GM23338 (cell line): ENCODE results near the gene PCDHGB4. TPM values are rescaled to one million over a fixed set of nuclear protein-coding genes. Genes with fewer than 3 reads are reported as not detected.

Source experiments
- ATAC-seq: fragments of 200-7000 bp; cut with Tn5 transposase; 3 replicates; pipeline ENCODE4 v1.9.1; 2020
- DNase-seq: peaks from one replicate; pipeline ENCODE4 v3.0.0-alpha.2; 2015; ENCODE audit warnings: low spot score
- H2AFZ ChIP-seq: fragments of 200-600 bp; sonication (generic); 2 replicates; pipeline ENCODE4 v1.8.0; 2016; ENCODE audit warnings: antibody characterized with exemption, mild to moderate bottlenecking, moderate library complexity
- H3F3A ChIP-seq: fragments of 200-600 bp; sonication (generic); replicated peaks from 2 replicates; pipeline ENCODE4 v1.8.0; 2017; ENCODE audit warnings: antibody characterized with exemption, mixed run types, low read depth
- H3K27ac ChIP-seq: fragments of 200-600 bp; sonication (generic); 2 replicates; pipeline ENCODE4 v1.6.1; 2016; ENCODE audit warnings: low read depth
- H3K27me3 ChIP-seq: fragments of 200-600 bp; sonication (generic); 2 replicates; pipeline ENCODE4 v1.8.0; 2016; ENCODE audit warnings: mild to moderate bottlenecking, mixed run types, moderate library complexity; ENCODE audit not compliant: insufficient read depth
- H3K36me3 ChIP-seq: fragments of 200-600 bp; sonication (generic); 2 replicates; pipeline ENCODE4 v1.8.0; 2016; ENCODE audit warnings: mild to moderate bottlenecking; ENCODE audit not compliant: insufficient read depth
- H3K4me1 ChIP-seq: fragments of 200-600 bp; sonication (generic); 2 replicates; pipeline ENCODE4 v1.8.0; 2016; ENCODE audit warnings: mild to moderate bottlenecking, moderate library complexity; ENCODE audit not compliant: insufficient read depth
- H3K4me2 ChIP-seq: fragments of 200-600 bp; sonication (generic); 2 replicates; pipeline ENCODE4 v1.7.1; 2017; ENCODE audit warnings: mixed run types
- H3K4me3 ChIP-seq: fragments of 200-600 bp; sonication (generic); 2 replicates; pipeline ENCODE4 v1.6.1; 2016; ENCODE audit warnings: mixed run types
- H3K79me2 ChIP-seq: fragments of 200-600 bp; sonication (generic); replicated peaks from 2 replicates; pipeline ENCODE4 v1.8.0; 2017; ENCODE audit warnings: mild to moderate bottlenecking; ENCODE audit not compliant: insufficient read depth
- H3K9me2 ChIP-seq: fragments of 200-600 bp; sonication (generic); 2 replicates; pipeline ENCODE4 v1.8.0; 2017; ENCODE audit not compliant: insufficient read depth
- H4K20me1 ChIP-seq: fragments of 200-600 bp; sonication (generic); replicated peaks from 2 replicates; pipeline ENCODE4 v1.8.0; 2017; ENCODE audit warnings: mild to moderate bottlenecking; ENCODE audit not compliant: insufficient read depth
- H3K27ac Mint-ChIP-seq: 2 replicates; pipeline ENCODE4 v1.8.0; 2020; ENCODE audit warnings: inconsistent platforms, mild to moderate bottlenecking, moderate library complexity, mixed read lengths
- H3K27me3 Mint-ChIP-seq: 3 replicates; pipeline ENCODE4 v1.8.0; 2022; ENCODE audit warnings: low read depth, mild to moderate bottlenecking, moderate library complexity, mixed read lengths, inconsistent platforms; ENCODE audit not compliant: insufficient read depth, poor library complexity
- H3K36me3 Mint-ChIP-seq: 3 replicates; pipeline ENCODE4 v1.8.0; 2021; ENCODE audit warnings: low read depth, mild to moderate bottlenecking, inconsistent platforms, moderate library complexity, mixed read lengths
- H3K4me1 Mint-ChIP-seq: 3 replicates; pipeline ENCODE4 v1.8.0; 2020; ENCODE audit warnings: mild to moderate bottlenecking, inconsistent platforms, mixed read lengths
- H3K4me3 Mint-ChIP-seq: 3 replicates; pipeline ENCODE4 v1.8.0; 2021; ENCODE audit warnings: moderate library complexity, mild to moderate bottlenecking, inconsistent platforms, mixed read lengths
- H3K9me3 Mint-ChIP-seq: 3 replicates; pipeline ENCODE4 v1.8.0; 2020; ENCODE audit warnings: moderate library complexity, mild to moderate bottlenecking, inconsistent platforms, mixed read lengths
- CTCF ChIP-seq, 2 experiments: fragments of 200-600 bp in 1 of 2; sonication (generic) in 1 of 2; conservative IDR thresholded peaks; 2 replicates each; pipeline versions ENCODE4 v1.5.1 to v1.6.1; 2016 to 2017; ENCODE audit warnings: antibody characterized with exemption in 2 of 2, low read depth in 2 of 2, mild to moderate bottlenecking in 2 of 2, moderate library complexity in 1 of 2
- ETS1 ChIP-seq: IDR thresholded peaks from 2 replicates; pipeline ENCODE4 v1.6.1; 2016; ENCODE audit warnings: antibody characterized with exemption
- NANOG ChIP-seq: IDR thresholded peaks from 2 replicates; pipeline ENCODE4 v1.6.1; 2016; ENCODE audit warnings: antibody characterized with exemption, borderline replicate concordance
- REST ChIP-seq: IDR thresholded peaks from one replicate; pipeline ENCODE4 v1.6.1; 2018; ENCODE audit warnings: antibody characterized with exemption; ENCODE audit not compliant: unreplicated experiment
- ZNF331 ChIP-seq: fragments of 250-450 bp; sonication (Bioruptor Pico); IDR thresholded peaks from 2 replicates; pipeline ENCODE4 v1.5.0; 2020; ENCODE audit warnings: low read depth, mild to moderate bottlenecking, moderate library complexity
- polyA plus RNA-seq: library from polyadenylated mRNA; unstranded; fragments of >200 nt; fragmentation: Nextera tagmentation; extraction: Ambion mirVana; gene quantifications from 2 replicates; pipeline ENCODE4 v1.2.1, GENCODE V29; 2016
- total RNA-seq: library from RNA; depleted of rRNA; stranded (reverse); fragments of >200 nt; shearing (Covaris generic); gene quantifications from 2 replicates; pipeline ENCODE4 v1.2.3, GENCODE V29; 2014

Gene PCDHGB4
- total and polyA plus RNA-seq, 2 experiments from 2014 or later, result 3.5 to 16.6 TPM

GRCh38 chr5:141349917-141350619 lies 37.4 kb upstream of the PCDHGB4 start, which contains the start of gene PCDHGB1 (continued):
- TF ChIP-seq CTCF (conservative IDR thresholded peaks at IDR 0.05; ENCODE audit: low read depth in 2 of 2), result peak; percentile 77 to 81

GRCh38 chr5:141351591-141351990 lies 35.9 kb upstream of the PCDHGB4 start:
- no peak overlapping the region for H3K4me3 ChIP-seq
- H3K36me3 ChIP-seq, result no peaks in the 10 kb centered on the region
- H3K27ac ChIP-seq, result no peak overlapping the region
- no peak overlapping the region for H2AFZ ChIP-seq
- no peaks in the 10 kb centered on the region for H3K4me1 ChIP-seq
- H3K9me2 ChIP-seq, result no peaks in the 10 kb centered on the region
- Mint-ChIP-seq H3K4me1 (peaks cover 2% of the 10 kb centered on the region; the same call in 2 of the 3 replicates), H3K27me3 (peaks cover 9% of the 10 kb centered on the region), H3K27ac (no peak overlapping the region), H3K36me3 (peaks cover 60% of the 10 kb centered on the region), H3K4me3 (no peak overlapping the region), H3K9me3 (peaks cover 67% of the 10 kb centered on the region)
- DNase-seq, result no peak
- H4K20me1 ChIP-seq, result no peaks in the 10 kb centered on the region
- no peaks in the 10 kb centered on the region for H3K27me3 ChIP-seq
- no peak overlapping the region for H3K4me2 ChIP-seq
- H3K79me2 ChIP-seq, result no peaks in the 10 kb centered on the region
- 0 out of 2 replicates have a peak, but pooled peaks cover 3% of the 10 kb centered on the region for H3F3A ChIP-seq
- ATAC-seq, result no peak
- no peak for TF ChIP-seq NANOG

- no peak within 1 kb of the TSS for H3K27ac ChIP-seq
- no peaks in the 10 kb centered on the region for H3K27me3 ChIP-seq
- Mint-ChIP-seq H3K27me3 (peaks cover 5% of the 10 kb centered on the region), H3K4me3 (no peak within 1 kb of the TSS), H3K4me1 (peaks cover 5% of the 10 kb centered on the region), H3K9me3 (peaks cover 62% of the 10 kb centered on the region), H3K27ac (no peak within 1 kb of the TSS), H3K36me3 (peaks cover 61% of the 10 kb centered on the region)
- H3K4me1 ChIP-seq, result no peaks in the 10 kb centered on the region
- ATAC-seq (no peak), DNase-seq (peak; percentile 44)
- no peak within 1 kb of the TSS for H2AFZ ChIP-seq
- H3F3A ChIP-seq, result 0 out of 2 replicates have a peak, but pooled peaks cover 3% of the 10 kb centered on the region
- H3K79me2 ChIP-seq, result no peaks in the 10 kb centered on the region
- no peak within 1 kb of the TSS for H3K4me2 ChIP-seq
- H4K20me1 ChIP-seq, result no peaks in the 10 kb centered on the region
- H3K4me3 ChIP-seq, result no peak within 1 kb of the TSS
- no peaks in the 10 kb centered on the region for H3K9me2 ChIP-seq
- TF ChIP-seq REST, result no peak
- no peak for TF ChIP-seq ZNF331
- peak; percentile 53 to 81 for TF ChIP-seq CTCF (conservative IDR thresholded peaks at IDR 0.05; ENCODE audit: low read depth in 2 of 2)
- no peak for TF ChIP-seq ETS1
- H3K36me3 ChIP-seq, result no peaks in the 10 kb centered on the region
These were observed 32.5 kb upstream of the PCDHGB4 start, which contains the start of gene PCDHGA4 for GRCh38 chr5:141354900-141355469. Gene PCDHGA4, plus strand, starts transcription at chr5:141355021. Its CDS starts 87 bp downstream, at chr5:141355108.
